Endothelial cell of umbilical vein (primary cell): ENCODE results near the gene NODAL. TPM values are rescaled to one million over a fixed set of nuclear protein-coding genes. Genes with fewer than 3 reads are reported as not detected.

Experiments used
- BruUV-seq: library from RNA; stranded (reverse); fragments of 400-500 nt; replicated peaks from 2 replicates; lab custom pipeline; 2021; lab: Mats Ljungman, UMichigan
- CTCF ChIA-PET: fragments of 300-600, 350-600 bp; sonication (Branson Sonifier 250); formaldehyde crosslinking; loops from one replicate; lab custom pipeline; 2021; ENCODE audit warnings: antibody characterized with exemption, inconsistent platforms; lab: Charles Lee
- POLR2A ChIA-PET: fragments of 300-600, 350-600 bp; sonication (Branson Sonifier 250); formaldehyde crosslinking; loops from one replicate; lab custom pipeline; 2021; ENCODE audit warnings: antibody characterized with exemption, inconsistent platforms; lab: Charles Lee
- DNase-seq: peaks from one replicate; pipeline ENCODE4 v3.0.0-alpha.2; 2011; ENCODE audit warnings: low read depth, low spot score
- FAIRE-seq: peaks from 2 replicates; lab custom pipeline; 2011; peaks lifted over from hg19 to GRCh38; lab: Jason Lieb, UNC
- H2AFZ ChIP-seq: 2 replicates; pipeline ENCODE4 v1.6.0; 2012; ENCODE audit warnings: low read depth, low read length, control low read depth, inconsistent platforms
- H3K27ac ChIP-seq: 2 replicates; pipeline ENCODE4 v1.5.1; 2011; ENCODE audit warnings: low read depth, mild to moderate bottlenecking, control low read depth, low read length, moderate library complexity; ENCODE audit not compliant: insufficient read depth
- H3K27me3 ChIP-seq, 2 experiments: 2 replicates each; pipeline versions ENCODE4 v1.6.0 to v1.6.1; 2011; ENCODE audit warnings: low read length in 2 of 2, mixed read lengths in 1 of 2; ENCODE audit not compliant: control insufficient read depth in 2 of 2, insufficient read depth in 2 of 2
- H3K36me3 ChIP-seq, 2 experiments: 2 replicates in 1 of 2; 3 replicates in 1 of 2; pipeline ENCODE4 v1.5.1; 2011; ENCODE audit warnings: low read length in 2 of 2, mild to moderate bottlenecking in 1 of 2, moderate library complexity in 1 of 2; ENCODE audit not compliant: control insufficient read depth in 2 of 2, insufficient read depth in 2 of 2; ENCODE audit errors: extremely low read depth in 1 of 2
- H3K4me1 ChIP-seq: 3 replicates; pipeline ENCODE4 v1.5.1; 2011; ENCODE audit warnings: mild to moderate bottlenecking, low read length; ENCODE audit not compliant: control insufficient read depth, insufficient read depth; ENCODE audit errors: extremely low read depth
- H3K4me2 ChIP-seq: 2 replicates; pipeline ENCODE4 v1.6.1; 2011; ENCODE audit warnings: low read length, control low read depth, mixed read lengths; ENCODE audit not compliant: insufficient read depth
- H3K4me3 ChIP-seq, 3 experiments: fragments of 200-600 bp in 1 of 3; sonication (generic), shearing (Covaris generic) in 1 of 3; replicated peaks in 1 of 3; 2 replicates each; pipeline ENCODE4 v1.5.1; 2011 to 2016; ENCODE audit warnings: control low read depth in 3 of 3, low read length in 3 of 3, mild to moderate bottlenecking in 2 of 3, inconsistent platforms in 1 of 3, low read depth in 1 of 3, moderate library complexity in 1 of 3; ENCODE audit not compliant: insufficient read depth in 1 of 3
- H3K79me2 ChIP-seq: 2 replicates; pipeline ENCODE4 v1.6.0; 2012; ENCODE audit warnings: low read length, inconsistent platforms; ENCODE audit not compliant: control insufficient read depth, insufficient read depth
- H3K9ac ChIP-seq: replicated peaks from 2 replicates; pipeline ENCODE3; 2011; ENCODE audit warnings: low read length, control low read depth; ENCODE audit not compliant: insufficient read depth; ENCODE audit errors: extremely low read depth
- H3K9me1 ChIP-seq: replicated peaks from 3 replicates; pipeline ENCODE4 v1.6.0; 2011; ENCODE audit warnings: mild to moderate bottlenecking, low read length; ENCODE audit not compliant: control insufficient read depth, insufficient read depth; ENCODE audit errors: extremely low read depth
- H3K9me3 ChIP-seq: replicated peaks from 2 replicates; pipeline ENCODE4 v1.5.1; 2012; ENCODE audit warnings: low read length, inconsistent platforms; ENCODE audit not compliant: control insufficient read depth, insufficient read depth
- H4K20me1 ChIP-seq: replicated peaks from 2 replicates; pipeline ENCODE3; 2011; ENCODE audit warnings: mild to moderate bottlenecking, low read length; ENCODE audit not compliant: control insufficient read depth, insufficient read depth; ENCODE audit errors: extremely low read depth
- CTCF ChIP-seq, 2 donors: IDR thresholded peaks; 1 replicate in 1 of 2; 2 replicates in 1 of 2; pipeline ENCODE4 v1.5.1; 2011; ENCODE audit warnings: low read length in 2 of 2, mild to moderate bottlenecking in 2 of 2, moderate library complexity in 2 of 2, control low read depth in 1 of 2, inconsistent platforms in 1 of 2, low read depth in 1 of 2; ENCODE audit not compliant: insufficient read depth in 1 of 2; ENCODE audit errors: extremely low read depth in 1 of 2
- EZH2 ChIP-seq: IDR thresholded peaks from 2 replicates; pipeline ENCODE4 v1.6.1; 2012; ENCODE audit warnings: borderline replicate concordance, low read depth, mild to moderate bottlenecking, moderate library complexity, low read length, inconsistent platforms; ENCODE audit not compliant: severe bottlenecking
- FOS ChIP-seq: IDR thresholded peaks from 2 replicates; pipeline ENCODE4 v1.6.1; 2011; ENCODE audit warnings: mild to moderate bottlenecking, low read length, moderate library complexity, borderline replicate concordance; ENCODE audit not compliant: insufficient read depth
- GATA2 ChIP-seq: IDR thresholded peaks from 2 replicates; pipeline ENCODE4 v1.7.0; 2011; ENCODE audit warnings: low read depth, mild to moderate bottlenecking, moderate library complexity, mixed read lengths, low read length; ENCODE audit not compliant: insufficient read length, insufficient read depth
- JUN ChIP-seq: IDR thresholded peaks from 2 replicates; pipeline ENCODE4 v1.6.1; 2011; ENCODE audit warnings: borderline replicate concordance, low read depth; ENCODE audit not compliant: insufficient read length, insufficient read depth
- MAX ChIP-seq: IDR thresholded peaks from 2 replicates; pipeline ENCODE4 v1.6.1; 2011; ENCODE audit not compliant: insufficient read depth, insufficient read length
- MYC ChIP-seq: IDR thresholded peaks from one replicate; pipeline ENCODE4 v1.6.1; 2011; ENCODE audit warnings: mild to moderate bottlenecking, low read depth, low read length
- POLR2A ChIP-seq: IDR thresholded peaks from 2 replicates; pipeline ENCODE4 v1.6.1; 2012; ENCODE audit warnings: low read depth, mild to moderate bottlenecking, control low read depth, low read length
- POLR2AphosphoS5 ChIP-seq: IDR thresholded peaks from 2 replicates; pipeline ENCODE4 v1.6.1; 2012; ENCODE audit warnings: low read depth, mild to moderate bottlenecking, control low read depth, low read length, moderate library complexity; ENCODE audit not compliant: insufficient read depth
- dilution Hi-C: fragments of 300-500 bp; cut with MboI; formaldehyde crosslinking; loops from one replicate; pipeline ENCODE4 v1.15.0; 2019; ENCODE audit warnings: low sequenced_read_pairs; ENCODE audit not compliant: extremely low pct_ligation_motif_present
- intact Hi-C: fragments of 100-400 bp; cut with micrococcal nuclease; formaldehyde crosslinking; loops from one replicate; pipeline ENCODE4 v1.10.0; 2022
- polyA plus RNA-seq, 4 experiments: library from polyadenylated mRNA; depleted of rRNA in 3 of 4; stranded (reverse) in 3 of 4; unstranded in 1 of 4; fragments of >200 nt; gene quantifications; 2 replicates each; pipeline versions ENCODE4 v1.2.1 to v1.2.3, GENCODE V29; 2011 to 2012; ENCODE audit warnings: missing spikeins in 1 of 4
- total RNA-seq: library from RNA; stranded (reverse); gene quantifications from 2 replicates; pipeline ENCODE4 v1.2.3, GENCODE V29; 2021

The NODAL gene
- total and polyA plus RNA-seq, 2 donors (not counting 3 experiments of a cell fraction or from before 2014, with no cell fraction given), result not detected

GRCh38 chr10:70424320-70424719, 17.2 kb downstream of the NODAL start:
- Histone ChIP-seq H3K9me1 (no peaks in the 10 kb centered on the region), H3K27me3 (no peaks in the 10 kb centered on the region), H3K4me3 (no peak overlapping the region), H3K79me2 (no peaks in the 10 kb centered on the region), H3K4me2 (no peak overlapping the region), H3K27ac (no peak overlapping the region), H3K9ac (no peak overlapping the region), H3K9me3 (no peaks in the 10 kb centered on the region), H3K4me1 (no peaks in the 10 kb centered on the region), H4K20me1 (no peaks in the 10 kb centered on the region), H3K36me3 (peaks cover 7 to 44% of the 10 kb centered on the region in 2 experiments), H2AFZ (no peak overlapping the region)
- FAIRE-seq (no peak), DNase-seq (no peak)
- dilution Hi-C loops, result no loop called here
- CTCF ChIA-PET, result interaction anchor here (1.4 kb wide), 1 partner anchor 203 kb away, joined by 6 read pairs; no protein-coding TSS in a partner anchor
- intact Hi-C loops, result no loop called here
- no TSS peak for BruUV-seq
- TF ChIP-seq POLR2AphosphoS5 (no peak), MYC (no peak), FOS (no peak), MAX (no peak), JUN (no peak), POLR2A (no peak), CTCF (IDR thresholded peaks at IDR 0.05; ENCODE audit: extremely low read depth in 1 of 2, insufficient read depth in 1 of 2, low read depth in 1 of 2, low read length in 2 of 2) (no peak), EZH2 (no peak), GATA2 (no peak)
- POLR2A ChIA-PET, result no interaction called here
